ENCODE data around the gene SS18L1. TPM values are rescaled to one million over a fixed set of nuclear protein-coding genes. Genes with fewer than 3 reads are reported as not detected.
"Not testable (repeated sequence)": the region's sequence is repeated elsewhere in the genome, so short reads cannot be mapped to it uniquely, and the experiment has no call there.

SS18L1 gene
- total RNA-seq, 4 donors from 2014 or later, result 12.4 to 23.1 (median 13.7) TPM

DNA sequence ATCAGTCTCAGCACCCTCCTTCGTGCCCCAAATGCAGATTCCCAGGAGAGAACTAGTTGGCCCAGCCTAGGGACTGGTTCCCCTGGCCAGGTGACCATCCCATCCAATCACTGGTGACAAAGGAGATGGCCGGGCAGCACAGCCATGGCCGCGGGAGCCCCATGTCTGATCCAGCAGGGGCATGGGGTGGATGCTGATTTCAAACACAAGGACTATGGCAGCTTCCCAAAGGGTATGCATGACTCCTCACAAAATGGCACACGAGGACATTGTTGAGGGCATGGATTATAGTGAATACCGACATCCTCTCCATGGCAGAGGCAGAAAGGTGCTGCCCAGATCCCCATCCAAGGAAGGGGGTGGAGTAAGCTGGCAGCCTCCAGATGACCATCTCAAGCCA, 31.2 kb upstream of the SS18L1 start:
- DNase-seq (ENCODE audit: low spot score in 2 of 2), result no peak
- TF ChIP-seq EP300 (IDR thresholded peaks at IDR 0.05) (no peak), POLR2A (IDR thresholded peaks at IDR 0.05) (no peak)
- TF ChIP-seq, protein P1, sequence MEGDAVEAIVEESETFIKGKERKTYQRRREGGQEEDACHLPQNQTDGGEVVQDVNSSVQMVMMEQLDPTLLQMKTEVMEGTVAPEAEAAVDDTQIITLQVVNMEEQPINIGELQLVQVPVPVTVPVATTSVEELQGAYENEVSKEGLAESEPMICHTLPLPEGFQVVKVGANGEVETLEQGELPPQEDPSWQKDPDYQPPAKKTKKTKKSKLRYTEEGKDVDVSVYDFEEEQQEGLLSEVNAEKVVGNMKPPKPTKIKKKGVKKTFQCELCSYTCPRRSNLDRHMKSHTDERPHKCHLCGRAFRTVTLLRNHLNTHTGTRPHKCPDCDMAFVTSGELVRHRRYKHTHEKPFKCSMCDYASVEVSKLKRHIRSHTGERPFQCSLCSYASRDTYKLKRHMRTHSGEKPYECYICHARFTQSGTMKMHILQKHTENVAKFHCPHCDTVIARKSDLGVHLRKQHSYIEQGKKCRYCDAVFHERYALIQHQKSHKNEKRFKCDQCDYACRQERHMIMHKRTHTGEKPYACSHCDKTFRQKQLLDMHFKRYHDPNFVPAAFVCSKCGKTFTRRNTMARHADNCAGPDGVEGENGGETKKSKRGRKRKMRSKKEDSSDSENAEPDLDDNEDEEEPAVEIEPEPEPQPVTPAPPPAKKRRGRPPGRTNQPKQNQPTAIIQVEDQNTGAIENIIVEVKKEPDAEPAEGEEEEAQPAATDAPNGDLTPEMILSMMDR (IDR thresholded peaks at IDR 0.05), result no peak
- Histone ChIP-seq H3K27ac (no peak overlapping the region), H3K27me3 (peaks cover 0 to 48% of the 10 kb centered on the region in 2 donors), H3K4me3 (no peak overlapping the region), H3K9me3 (peaks cover 0 to 69% (median 13%) of the 10 kb centered on the region in 4 donors), H3K4me1 (no peaks in the 10 kb centered on the region), H3K36me3 (peaks cover 0 to 7% (median 0%) of the 10 kb centered on the region in 3 donors)
- WGBS, 2 donors, result 90 to 96% methylated on average over 6 of the region's 6 CpGs

DNA sequence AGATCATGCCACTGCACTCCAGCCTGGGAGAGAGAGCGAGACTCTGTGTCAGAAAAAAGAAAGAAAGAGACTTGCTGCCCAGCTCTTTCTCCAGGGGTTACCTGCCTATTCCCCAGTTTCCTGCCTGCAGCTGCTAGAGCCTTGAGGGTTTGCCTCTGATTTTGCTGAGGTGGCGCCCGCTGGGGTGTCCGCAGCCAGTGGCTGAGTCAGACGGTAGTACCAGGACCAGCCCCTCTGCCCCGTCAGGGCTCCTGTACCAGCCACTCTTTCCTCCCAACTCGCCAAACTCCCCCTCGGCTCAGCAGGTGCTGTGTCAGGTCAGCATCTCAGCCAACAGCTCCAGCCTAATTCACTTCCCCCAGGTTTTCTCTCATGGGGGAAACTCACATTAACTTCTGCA, 28.7 kb upstream of the SS18L1 start:
- Histone ChIP-seq H3K4me3 (no peak overlapping the region), H3K4me1 (no peaks in the 10 kb centered on the region), H3K27me3 (peaks cover 0 to 69% of the 10 kb centered on the region in 2 donors), H3K27ac (no peak overlapping the region), H3K36me3 (peaks cover 0 to 7% (median 0%) of the 10 kb centered on the region in 3 donors), H3K9me3 (peaks cover 0 to 44% (median 2%) of the 10 kb centered on the region in 4 donors)
- WGBS, 2 donors, result 38 to 49% methylated on average over 8 of the region's 8 CpGs
- no peak for DNase-seq (ENCODE audit: low spot score in 2 of 2)
- TF ChIP-seq, protein P1 (IDR thresholded peaks at IDR 0.05), result no peak
- TF ChIP-seq POLR2A (IDR thresholded peaks at IDR 0.05), result no peak
- no peak for TF ChIP-seq EP300 (IDR thresholded peaks at IDR 0.05)

DNA sequence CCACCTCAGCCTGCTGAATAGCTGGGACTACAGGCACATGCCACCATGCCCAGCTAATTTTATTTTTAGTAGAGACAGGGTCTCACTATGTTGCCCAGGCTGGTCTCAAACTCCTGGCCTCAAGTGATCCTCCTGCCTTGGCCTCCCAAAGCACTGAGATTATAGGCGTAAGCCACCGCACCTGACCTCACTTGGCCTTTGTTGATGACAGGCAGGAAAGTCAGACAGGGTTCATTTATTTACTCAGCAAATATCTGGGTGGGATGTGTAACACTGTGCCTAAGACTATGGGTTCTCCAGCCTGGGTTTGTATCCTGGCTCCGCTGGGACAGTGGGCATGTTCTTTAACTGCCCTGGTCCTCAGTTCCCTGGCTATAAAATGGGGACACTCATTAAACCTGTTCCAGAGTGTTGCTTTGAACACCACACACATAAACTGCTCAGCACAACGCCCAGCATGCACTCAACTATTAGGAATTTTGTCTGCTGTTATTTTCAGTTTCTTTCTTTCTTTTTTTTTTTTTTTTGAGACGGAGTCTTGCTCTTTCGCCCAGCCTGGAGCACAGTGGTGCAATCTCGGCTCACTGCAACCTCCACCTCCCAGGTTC, 27.7 kb upstream of the SS18L1 start:
- not testable (repeated sequence) for H3K36me3 ChIP-seq; H3K27ac ChIP-seq; DNase-seq (ENCODE audit: low spot score in 2 of 2); H3K4me3 ChIP-seq; H3K4me1 ChIP-seq
- Histone ChIP-seq H3K9me3 (peaks cover 0 to 33% (median 2%) of the 10 kb centered on the region in 4 donors), H3K27me3 (peaks cover 0 to 69% of the 10 kb centered on the region in 2 donors)
- WGBS, 2 donors, result 80 to 85% methylated on average over 7 of the region's 7 CpGs

DNA sequence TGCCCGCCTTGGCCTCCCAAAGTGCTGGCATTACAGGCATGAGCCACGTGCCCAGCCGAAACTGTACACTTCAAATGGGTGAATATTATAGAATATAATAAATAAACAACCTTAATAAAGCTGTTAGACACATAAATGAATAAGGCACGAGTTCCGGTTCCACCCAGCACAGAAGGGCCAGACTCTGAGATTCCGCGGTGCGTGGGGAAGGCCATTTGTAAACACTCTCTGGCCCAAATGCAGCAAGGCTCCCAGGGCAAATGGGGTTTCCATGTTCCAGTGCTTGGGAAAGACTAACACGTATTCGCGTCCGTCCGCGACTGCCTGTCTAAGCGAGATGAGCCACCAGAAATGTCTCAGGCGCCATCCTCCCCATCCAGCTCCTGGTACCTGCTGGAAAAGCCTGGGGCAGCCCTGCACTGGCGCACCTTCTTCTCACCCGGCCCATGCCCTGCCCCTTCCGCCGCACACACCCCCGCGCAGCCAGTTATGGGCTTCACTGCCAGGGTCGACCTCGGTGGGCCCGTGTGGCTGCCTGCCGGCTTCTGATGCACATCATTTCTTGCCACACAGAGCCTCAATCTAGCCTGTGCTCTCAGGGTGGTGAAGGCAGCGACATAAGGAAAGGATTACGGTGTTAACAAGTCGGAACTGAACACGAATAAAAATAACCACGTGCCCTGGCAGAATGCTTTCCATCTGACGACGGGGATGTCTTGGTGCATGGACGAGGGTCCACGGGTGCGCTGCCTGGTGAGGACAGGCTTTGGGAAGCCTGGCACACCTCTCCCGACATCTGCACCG, 26.8 kb upstream of the SS18L1 start:
- TF ChIP-seq POLR2A (IDR thresholded peaks at IDR 0.05) (no peak), EP300 (IDR thresholded peaks at IDR 0.05) (no peak)
- TF ChIP-seq, protein P1 (IDR thresholded peaks at IDR 0.05), result no peak
- peaks cover 0 to 7% (median 0%) of the 10 kb centered on the region in 3 donors for H3K36me3 ChIP-seq
- H3K27ac ChIP-seq, result no peak overlapping the region
- peaks cover 0 to 25% (median 2%) of the 10 kb centered on the region in 4 donors for H3K9me3 ChIP-seq
- no peak for DNase-seq (ENCODE audit: low spot score in 2 of 2)
- H3K27me3 ChIP-seq, result peaks cover 0 to 69% of the 10 kb centered on the region in 2 donors
- 75 to 78% methylated on average over 38 of the region's 38 CpGs for WGBS, 2 donors
- H3K4me1 ChIP-seq, result peaks cover 0 to 5% (median 0%) of the 10 kb centered on the region in 4 donors
- H3K4me3 ChIP-seq, result no peak overlapping the region

DNA sequence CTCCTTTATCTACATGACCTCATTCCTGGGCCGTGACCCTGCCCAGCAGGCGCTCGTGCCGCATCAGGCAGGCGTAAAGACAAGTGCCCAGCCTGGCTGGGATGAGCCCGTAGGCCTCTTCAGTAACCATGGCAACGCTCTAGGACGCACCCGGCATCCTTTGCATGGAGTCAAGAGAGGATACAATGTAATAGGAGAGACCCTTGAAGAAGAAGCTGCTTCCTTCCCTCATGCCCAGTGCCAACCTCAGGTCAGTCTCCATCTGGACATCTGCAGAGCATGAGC, 26.3 kb upstream of the SS18L1 start:
- DNase-seq (ENCODE audit: low spot score in 2 of 2), result no peak
- Histone ChIP-seq H3K27me3 (peaks cover 0 to 69% of the 10 kb centered on the region in 2 donors), H3K36me3 (peaks cover 0 to 7% (median 0%) of the 10 kb centered on the region in 3 donors), H3K27ac (no peak overlapping the region), H3K9me3 (peaks cover 0 to 19% (median 1%) of the 10 kb centered on the region in 4 donors), H3K4me3 (no peak overlapping the region), H3K4me1 (peaks cover 0 to 5% (median 0%) of the 10 kb centered on the region in 4 donors)
- TF ChIP-seq, protein P1 (IDR thresholded peaks at IDR 0.05), result no peak
- WGBS, 2 donors, result 10 to 30% methylated on average over 4 to 9 of the region's 9 CpGs
